ENCODE measurements around the gene KLHL17.

The KLHL17 gene

GRCh38 chr1:930633-931138, 29.7 kb upstream of the KLHL17 start:
- Histone ChIP-seq H3K4me3 (ENCODE audit: low read length in 2 of 2) (no peak overlapping the region), H3K36me3 (ENCODE audit: control insufficient read depth in 2 of 2, insufficient read depth in 2 of 2, low read length in 2 of 2) (no peaks in the 10 kb centered on the region), H3K9ac (ENCODE audit: low read length in 2 of 2) (no peak overlapping the region), H3K27me3 (ENCODE audit: control insufficient read depth in 1 of 2, insufficient read depth in 2 of 2, low read length in 2 of 2) (peaks cover 30 to 44% of the 10 kb centered on the region in 2 donors), H3K9me3 (ENCODE audit: control insufficient read depth in 2 of 2, low read length in 2 of 2) (no peaks in the 10 kb centered on the region), H3K4me1 (ENCODE audit: control insufficient read depth, insufficient read depth, low read length) (peaks cover 18% of the 10 kb centered on the region), H3K27ac (ENCODE audit: low read length) (no peak overlapping the region)

- Histone ChIP-seq H3K9ac (ENCODE audit: low read length in 2 of 2) (no peak overlapping the region), H3K4me1 (ENCODE audit: control insufficient read depth, insufficient read depth, low read length) (peaks cover 15% of the 10 kb centered on the region), H3K27me3 (ENCODE audit: control insufficient read depth in 1 of 2, insufficient read depth in 2 of 2, low read length in 2 of 2) (peaks cover 21 to 41% of the 10 kb centered on the region in 2 donors), H3K4me3 (ENCODE audit: low read length in 2 of 2) (no peak overlapping the region), H3K9me3 (ENCODE audit: control insufficient read depth in 2 of 2, low read length in 2 of 2) (no peaks in the 10 kb centered on the region), H3K36me3 (ENCODE audit: control insufficient read depth in 2 of 2, insufficient read depth in 2 of 2, low read length in 2 of 2) (no peaks in the 10 kb centered on the region), H3K27ac (ENCODE audit: low read length) (no peak overlapping the region)
These were observed 28.8 kb upstream of the KLHL17 start for GRCh38 chr1:931380-932172.

GRCh38 chr1:932173-932510, 28.2 kb upstream of the KLHL17 start:
- no peaks in the 10 kb centered on the region for H3K9me3 ChIP-seq (ENCODE audit: control insufficient read depth in 2 of 2, low read length in 2 of 2)
- peaks cover 13% of the 10 kb centered on the region for H3K4me1 ChIP-seq (ENCODE audit: control insufficient read depth, insufficient read depth, low read length)
- no peak overlapping the region for H3K9ac ChIP-seq (ENCODE audit: low read length in 2 of 2)
- H3K36me3 ChIP-seq (ENCODE audit: control insufficient read depth in 2 of 2, insufficient read depth in 2 of 2, low read length in 2 of 2): no peaks in the 10 kb centered on the region
- no peak overlapping the region for H3K4me3 ChIP-seq (ENCODE audit: low read length in 2 of 2)
- H3K27me3 ChIP-seq (ENCODE audit: control insufficient read depth in 1 of 2, insufficient read depth in 2 of 2, low read length in 2 of 2): peaks cover 15 to 40% of the 10 kb centered on the region in 2 donors
- no peak overlapping the region for H3K27ac ChIP-seq (ENCODE audit: low read length)

GRCh38 chr1:932776-933602, 27.4 kb upstream of the KLHL17 start:
- no peaks in the 10 kb centered on the region for H3K36me3 ChIP-seq (ENCODE audit: control insufficient read depth in 2 of 2, insufficient read depth in 2 of 2, low read length in 2 of 2)
- H3K9me3 ChIP-seq (ENCODE audit: control insufficient read depth in 2 of 2, low read length in 2 of 2): no peaks in the 10 kb centered on the region
- H3K9ac ChIP-seq (ENCODE audit: low read length in 2 of 2): no peak overlapping the region
- H3K4me1 ChIP-seq (ENCODE audit: control insufficient read depth, insufficient read depth, low read length): peaks cover 9% of the 10 kb centered on the region
- H3K4me3 ChIP-seq (ENCODE audit: low read length in 2 of 2): no peak overlapping the region
- H3K27ac ChIP-seq (ENCODE audit: low read length): no peak overlapping the region
- peaks cover 13 to 37% of the 10 kb centered on the region in 2 donors for H3K27me3 ChIP-seq (ENCODE audit: control insufficient read depth in 1 of 2, insufficient read depth in 2 of 2, low read length in 2 of 2)

GRCh38 chr1:933603-933940, 26.8 kb upstream of the KLHL17 start:
- Histone ChIP-seq H3K4me1 (ENCODE audit: control insufficient read depth, insufficient read depth, low read length) (peaks cover 13% of the 10 kb centered on the region), H3K36me3 (ENCODE audit: control insufficient read depth in 2 of 2, insufficient read depth in 2 of 2, low read length in 2 of 2) (no peaks in the 10 kb centered on the region), H3K9ac (ENCODE audit: low read length in 2 of 2) (no peak overlapping the region), H3K27me3 (ENCODE audit: control insufficient read depth in 1 of 2, insufficient read depth in 2 of 2, low read length in 2 of 2) (peaks cover 13 to 42% of the 10 kb centered on the region in 2 donors), H3K4me3 (ENCODE audit: low read length in 2 of 2) (no peak overlapping the region), H3K27ac (ENCODE audit: low read length) (no peak overlapping the region), H3K9me3 (ENCODE audit: control insufficient read depth in 2 of 2, low read length in 2 of 2) (no peaks in the 10 kb centered on the region)

- peaks cover 22% of the 10 kb centered on the region for H3K4me1 ChIP-seq (ENCODE audit: control insufficient read depth, insufficient read depth, low read length)
- no peak overlapping the region for H3K4me3 ChIP-seq (ENCODE audit: low read length in 2 of 2)
- no peak overlapping the region for H3K27ac ChIP-seq (ENCODE audit: low read length)
- H3K36me3 ChIP-seq (ENCODE audit: control insufficient read depth in 2 of 2, insufficient read depth in 2 of 2, low read length in 2 of 2): no peaks in the 10 kb centered on the region
- H3K27me3 ChIP-seq (ENCODE audit: control insufficient read depth in 1 of 2, insufficient read depth in 2 of 2, low read length in 2 of 2): peaks cover 21 to 56% of the 10 kb centered on the region in 2 donors
- no peak overlapping the region for H3K9ac ChIP-seq (ENCODE audit: low read length in 2 of 2)
- H3K9me3 ChIP-seq (ENCODE audit: control insufficient read depth in 2 of 2, low read length in 2 of 2): no peaks in the 10 kb centered on the region
These were observed 25.2 kb upstream of the KLHL17 start for GRCh38 chr1:934991-935750.

GRCh38 chr1:935751-936231, 24.6 kb upstream of the KLHL17 start:
- Histone ChIP-seq H3K27ac (ENCODE audit: low read length) (no peak overlapping the region), H3K9me3 (ENCODE audit: control insufficient read depth in 2 of 2, low read length in 2 of 2) (no peaks in the 10 kb centered on the region), H3K4me1 (ENCODE audit: control insufficient read depth, insufficient read depth, low read length) (peaks cover 29% of the 10 kb centered on the region), H3K4me3 (ENCODE audit: low read length in 2 of 2) (no peak overlapping the region), H3K36me3 (ENCODE audit: control insufficient read depth in 2 of 2, insufficient read depth in 2 of 2, low read length in 2 of 2) (no peaks in the 10 kb centered on the region), H3K9ac (ENCODE audit: low read length in 2 of 2) (no peak overlapping the region), H3K27me3 (ENCODE audit: control insufficient read depth in 1 of 2, insufficient read depth in 2 of 2, low read length in 2 of 2) (peaks cover 24 to 61% of the 10 kb centered on the region in 2 donors)

- no peak overlapping the region for H3K4me3 ChIP-seq (ENCODE audit: low read length in 2 of 2)
- peaks cover 37% of the 10 kb centered on the region for H3K4me1 ChIP-seq (ENCODE audit: control insufficient read depth, insufficient read depth, low read length)
- H3K36me3 ChIP-seq (ENCODE audit: control insufficient read depth in 2 of 2, insufficient read depth in 2 of 2, low read length in 2 of 2): no peaks in the 10 kb centered on the region
- H3K9me3 ChIP-seq (ENCODE audit: control insufficient read depth in 2 of 2, low read length in 2 of 2): no peaks in the 10 kb centered on the region
- H3K27ac ChIP-seq (ENCODE audit: low read length): no peak overlapping the region
- H3K9ac ChIP-seq (ENCODE audit: low read length in 2 of 2): no peak overlapping the region
- H3K27me3 ChIP-seq (ENCODE audit: control insufficient read depth in 1 of 2, insufficient read depth in 2 of 2, low read length in 2 of 2): peaks cover 28 to 65% of the 10 kb centered on the region in 2 donors
These were observed 23.8 kb upstream of the KLHL17 start for GRCh38 chr1:936348-937264.

GRCh38 chr1:937521-937920, 22.9 kb upstream of the KLHL17 start:
- peaks cover 43% of the 10 kb centered on the region for H3K4me1 ChIP-seq (ENCODE audit: control insufficient read depth, insufficient read depth, low read length)
- no peak overlapping the region for H3K27ac ChIP-seq (ENCODE audit: low read length)
- peaks cover 27 to 73% of the 10 kb centered on the region in 2 donors for H3K27me3 ChIP-seq (ENCODE audit: control insufficient read depth in 1 of 2, insufficient read depth in 2 of 2, low read length in 2 of 2)

More at GRCh38 chr1:937521-937920, 22.9 kb upstream of the KLHL17 start:
- Histone ChIP-seq H3K9me3 (ENCODE audit: control insufficient read depth in 2 of 2, low read length in 2 of 2) (no peaks in the 10 kb centered on the region), H3K9ac (ENCODE audit: low read length in 2 of 2) (no peak overlapping the region), H3K4me3 (ENCODE audit: low read length in 2 of 2) (no peak overlapping the region), H3K36me3 (ENCODE audit: control insufficient read depth in 2 of 2, insufficient read depth in 2 of 2, low read length in 2 of 2) (no peaks in the 10 kb centered on the region)
